SHP77 (cell line): ENCODE measurements around the gene ATP5PD.
A peak's percentile ranks its signal among the peaks of the same experiment; 100 is the strongest.
"Not testable (repeated sequence)": the region's sequence is repeated elsewhere in the genome, so short reads cannot be mapped to it uniquely, and the experiment has no call there.

Experiments
- DNase-seq, 2 experiments: peaks; one replicate each; lab custom pipeline; 2025; lab: John Stamatoyannopoulos, UW

The ATP5PD gene

GRCh38 chr17:75051941-75052340 is 5.2 kb upstream of the ATP5PD start:
- no peak for DNase-seq

- DNase-seq, result no peak
These were observed 2.9 kb upstream of the ATP5PD start for GRCh38 chr17:75049706-75050105.

- no peak for DNase-seq
These were observed 2.3 kb upstream of the ATP5PD start for GRCh38 chr17:75049057-75049456.

- no peak for DNase-seq
These were observed 1.6 kb upstream of the ATP5PD start for GRCh38 chr17:75048249-75048878.

GRCh38 chr17:75047398-75048098 is 779 bp upstream of the ATP5PD start:
- DNase-seq, result no peak

- DNase-seq, result not testable (repeated sequence)
These were observed 793 bp downstream of the ATP5PD start for GRCh38 chr17:75045946-75046406.

- DNase-seq, result no peak
These were observed 2.1 kb downstream of the ATP5PD start for GRCh38 chr17:75044716-75045115.

- DNase-seq, result not testable (repeated sequence)
These were observed 3.0 kb downstream of the ATP5PD start for GRCh38 chr17:75043789-75044188.

- DNase-seq, result no peak
These were observed 5.0 kb downstream of the ATP5PD start for GRCh38 chr17:75041656-75042280.

GRCh38 chr17:75039238-75039637 is 7.5 kb downstream of the ATP5PD start:
- no peak for DNase-seq

- peak; percentile 95 for DNase-seq
These were observed 10.0 kb downstream of the ATP5PD start for GRCh38 chr17:75036643-75037268.

- DNase-seq, result peak; percentile 92 to 95
These were observed 12.4 kb downstream of the ATP5PD start for GRCh38 chr17:75034236-75034908.

GRCh38 chr17:75033346-75034235 is 13.2 kb downstream of the ATP5PD start:
- DNase-seq, result peak; percentile 91 to 97

- peak in 1 of 2 experiments; percentile 27 for DNase-seq
These were observed 14.0 kb downstream of the ATP5PD start for GRCh38 chr17:75032720-75033280.

- peak; percentile 88 to 89 for DNase-seq
These were observed 14.6 kb downstream of the ATP5PD start for GRCh38 chr17:75031972-75032719.

- no peak for DNase-seq
These were observed 16.6 kb downstream of the ATP5PD start for GRCh38 chr17:75030161-75030560.

- not testable (repeated sequence) for DNase-seq
These were observed 20.1 kb downstream of the ATP5PD start for GRCh38 chr17:75026650-75027049.

GRCh38 chr17:75025398-75025734 is 21.4 kb downstream of the ATP5PD start:
- DNase-seq, result not testable (repeated sequence)

- DNase-seq, result no peak
These were observed 21.9 kb downstream of the ATP5PD start for GRCh38 chr17:75024686-75025397.
